HTERT RPE-1 (cell line): Measurements from ENCODE around the gene KMT2C.

ENCODE experiments used
- in situ Hi-C: fragments of 300-500 bp; cut with MboI; formaldehyde crosslinking; loops from 4 replicates; pipeline ENCODE4 v1.14.3; 2020; ENCODE audit warnings: low sequenced_read_pairs

The KMT2C gene

DNA sequence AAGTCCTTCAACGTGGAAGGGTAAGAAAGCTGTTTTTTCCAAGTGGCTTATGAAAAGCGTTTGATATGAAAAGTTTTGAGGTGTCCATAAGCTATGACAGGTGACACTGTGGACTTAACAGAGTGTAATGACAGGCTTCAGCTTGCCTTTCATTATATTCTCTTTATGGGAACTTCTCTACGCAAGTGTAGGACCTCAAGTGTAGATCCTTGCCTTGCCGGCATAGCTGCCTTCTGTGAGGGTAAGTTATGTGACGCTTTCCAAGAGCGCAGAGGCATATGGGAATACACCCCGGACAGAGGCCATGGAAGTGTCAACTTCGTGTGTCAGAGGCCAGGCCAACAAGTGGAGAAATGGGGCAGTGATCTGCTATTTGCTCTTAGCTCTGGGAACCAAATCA, 318.4 kb downstream of the KMT2C start:
- in situ Hi-C loops: no loop called here

DNA sequence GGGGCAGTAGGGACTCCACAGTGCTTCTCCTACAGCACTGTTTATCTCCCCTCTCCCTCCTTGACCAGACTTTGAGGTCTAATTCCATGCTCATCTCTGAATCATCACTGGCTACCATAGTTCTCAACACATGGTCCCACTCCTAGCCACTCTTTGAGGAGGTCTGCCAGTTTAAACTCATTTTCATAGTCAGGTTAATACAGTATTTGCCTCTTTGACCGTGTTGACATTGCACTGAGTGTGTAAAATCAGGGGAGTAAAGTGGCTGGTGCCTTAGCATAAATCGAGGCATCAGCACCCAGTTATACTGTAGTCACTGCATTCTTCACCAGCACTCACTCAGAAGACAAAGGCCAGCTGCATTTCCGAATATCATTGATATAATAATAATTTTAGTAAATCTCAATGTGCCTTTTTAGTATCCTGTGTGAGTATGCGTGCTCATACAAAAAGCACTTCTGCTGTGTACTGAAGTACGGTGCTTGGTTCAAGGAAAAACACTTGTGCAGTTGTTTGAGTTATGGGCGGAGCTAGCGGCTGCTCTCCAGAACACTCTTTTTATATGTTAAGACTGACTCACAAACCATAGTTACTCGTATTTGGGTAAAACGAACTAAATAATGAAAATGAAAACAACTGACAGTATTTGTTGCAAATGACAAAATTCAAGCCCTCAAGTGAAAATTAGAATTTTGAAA, 320.6 kb downstream of the KMT2C start:
- in situ Hi-C loops: no loop called here

DNA sequence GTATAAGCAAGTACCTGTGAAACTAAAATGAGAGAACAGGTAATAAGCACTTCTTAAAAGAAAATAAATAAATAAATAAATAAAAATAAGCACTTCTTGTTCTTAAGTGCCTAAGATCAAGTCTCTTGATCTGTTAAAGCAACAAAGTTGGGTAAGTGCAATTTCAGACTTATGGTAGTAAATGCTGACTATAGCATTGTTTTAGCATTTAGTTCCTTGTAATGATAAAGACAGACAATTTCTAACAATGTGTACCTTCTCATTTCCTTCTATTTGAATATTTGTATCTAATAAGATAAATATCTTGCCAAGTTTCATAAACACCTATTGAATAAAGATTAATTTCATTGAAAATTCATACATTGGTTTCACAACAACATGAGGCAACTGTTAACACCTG, 323.0 kb downstream of the KMT2C start:
- in situ Hi-C loops: no loop called here

DNA sequence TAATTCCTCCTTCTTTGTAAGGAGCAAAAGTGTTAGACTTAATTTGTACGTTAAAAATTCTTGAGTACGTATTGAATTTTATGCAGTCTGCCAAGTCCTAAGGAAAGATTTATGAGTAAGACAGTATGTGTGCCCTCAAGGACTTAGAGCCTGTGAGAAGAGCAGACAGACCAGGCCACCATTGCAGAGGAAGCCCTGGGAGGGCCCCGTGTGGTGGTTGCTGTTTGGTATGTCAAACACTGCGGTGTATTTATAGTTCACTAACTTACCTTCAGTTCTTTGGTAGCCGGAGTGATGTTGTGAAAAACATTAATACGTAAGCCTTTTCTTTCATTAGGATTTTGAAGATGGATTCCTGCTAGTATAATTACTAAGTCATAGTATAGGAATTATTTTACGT, 327.4 kb downstream of the KMT2C start:
- in situ Hi-C loops: no loop called here

DNA sequence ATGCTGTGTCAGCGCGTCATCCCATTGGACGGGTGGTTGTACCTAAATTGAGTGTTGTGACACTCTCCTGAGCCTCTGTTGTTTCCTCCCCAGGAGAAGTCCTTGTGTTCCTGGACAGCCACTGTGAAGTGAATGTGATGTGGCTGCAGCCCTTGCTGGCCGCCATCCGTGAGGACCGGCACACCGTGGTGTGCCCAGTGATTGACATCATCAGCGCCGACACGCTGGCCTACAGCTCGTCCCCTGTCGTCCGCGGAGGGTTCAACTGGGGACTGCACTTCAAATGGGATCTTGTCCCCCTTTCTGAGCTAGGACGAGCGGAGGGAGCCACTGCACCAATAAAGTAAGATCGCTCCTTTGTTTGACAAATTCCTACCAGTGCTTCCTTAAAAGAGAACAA, 327.9 kb downstream of the KMT2C start:
- in situ Hi-C loops: no loop called here

DNA sequence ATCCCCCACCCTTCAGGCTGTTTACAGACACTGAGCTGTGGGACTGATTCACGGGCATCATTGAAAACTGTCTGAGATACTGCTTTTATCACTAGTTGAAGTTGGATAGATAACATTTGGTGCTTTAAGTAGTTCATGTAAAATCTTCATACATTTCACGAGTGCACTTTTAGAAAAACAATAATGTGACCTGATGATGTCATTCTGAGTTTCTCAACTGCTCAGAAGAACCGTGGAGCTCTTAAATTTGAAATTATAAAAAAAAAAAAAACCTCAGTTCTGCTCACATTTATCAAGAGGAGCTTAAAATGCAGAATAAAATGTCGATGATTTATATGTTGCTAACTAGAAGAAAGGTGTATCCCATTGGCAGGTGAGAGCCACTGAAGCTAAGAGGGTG, 328.8 kb downstream of the KMT2C start:
- in situ Hi-C loops: no loop called here

DNA sequence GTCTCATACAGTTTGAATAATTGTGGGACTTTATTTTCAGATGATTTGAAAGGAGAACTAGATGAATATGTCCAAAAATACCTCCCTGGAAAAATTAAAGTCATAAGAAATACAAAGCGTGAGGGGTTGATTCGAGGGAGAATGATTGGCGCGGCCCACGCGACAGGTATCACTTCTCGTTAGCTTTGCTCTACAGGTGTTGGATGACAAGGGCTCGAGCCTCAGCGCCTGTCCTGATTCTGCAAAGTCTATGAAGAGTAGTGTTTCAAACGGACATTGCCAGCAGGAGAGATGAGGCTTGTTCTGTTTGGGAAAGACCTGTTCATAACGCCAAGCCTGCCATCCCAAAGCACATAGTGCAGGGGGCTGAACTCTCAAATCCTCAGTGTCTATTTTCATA, 330.6 kb downstream of the KMT2C start:
- in situ Hi-C loops: no loop called here

DNA sequence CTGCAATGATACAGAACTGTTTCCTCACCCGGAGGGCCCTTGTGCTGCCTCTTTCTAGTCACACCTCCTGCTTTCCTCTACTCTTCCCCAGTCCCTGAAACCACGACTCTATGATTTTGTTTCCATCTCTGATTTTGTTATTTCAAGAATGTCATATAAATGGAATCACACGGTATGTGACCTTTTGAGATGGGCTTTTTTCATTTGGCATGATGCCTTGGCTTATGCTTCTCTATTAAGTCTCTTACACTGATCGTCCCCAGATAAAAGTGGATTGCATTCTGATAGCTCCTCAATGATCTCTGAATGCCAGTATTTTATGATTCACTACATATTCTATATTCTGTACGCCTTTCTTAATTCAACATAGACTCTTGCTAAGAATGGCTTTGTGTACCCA, 332.1 kb downstream of the KMT2C start:
- in situ Hi-C loops: no loop called here

DNA sequence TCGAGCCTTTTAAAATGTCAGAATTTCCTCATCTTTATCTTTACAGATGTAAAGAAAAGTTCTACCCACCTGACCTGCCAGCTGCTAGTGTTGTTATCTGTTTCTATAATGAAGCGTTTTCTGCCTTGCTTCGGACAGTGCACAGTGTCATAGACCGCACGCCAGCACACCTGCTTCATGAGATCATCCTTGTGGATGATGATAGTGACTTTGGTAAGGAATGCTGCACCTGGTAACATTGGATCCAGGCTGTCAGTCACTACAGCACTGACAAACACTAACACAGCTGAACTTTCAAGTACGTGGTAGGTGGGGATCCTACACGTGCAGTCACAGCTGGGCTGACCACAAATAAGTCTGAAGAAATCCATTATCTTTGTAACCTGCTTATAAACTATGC, 332.7 kb downstream of the KMT2C start:
- in situ Hi-C loops: no loop called here

DNA sequence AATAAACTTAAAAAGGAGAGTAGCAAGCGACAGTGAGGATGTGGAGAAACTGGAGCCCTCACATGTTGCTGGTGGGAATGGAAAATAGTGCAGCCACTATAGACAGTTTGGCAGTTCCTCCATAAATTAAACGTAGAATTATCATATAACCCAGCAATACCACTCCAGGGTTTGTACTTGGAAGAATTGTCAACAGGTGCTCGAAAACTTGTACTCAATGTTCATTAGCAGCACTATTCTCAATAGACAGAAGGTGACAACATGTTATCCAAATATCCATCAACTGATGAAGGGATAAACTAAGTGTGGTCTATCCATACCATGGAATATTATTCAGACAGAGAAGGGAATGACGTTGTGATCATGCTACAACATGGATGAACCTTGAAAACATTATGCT, 338.5 kb downstream of the KMT2C start:
- in situ Hi-C loops: no loop called here

DNA sequence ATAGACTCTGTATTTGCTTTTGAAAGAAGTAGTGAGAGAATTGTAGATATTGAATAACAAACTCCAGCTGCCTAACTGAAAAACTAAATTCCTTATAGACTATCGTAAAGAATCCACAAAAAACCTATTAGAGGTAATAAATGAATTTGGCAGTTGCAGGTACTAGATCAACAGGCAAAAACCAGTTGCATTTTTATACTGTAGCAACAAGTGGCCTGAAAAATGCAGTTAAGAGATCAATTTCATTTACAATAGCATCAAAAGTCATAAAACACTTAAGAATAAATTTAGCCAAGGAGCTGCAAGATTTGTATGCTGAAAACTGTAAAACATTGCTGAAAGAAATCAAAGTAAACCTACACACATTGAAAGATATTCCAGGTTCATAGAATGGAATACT, 340.0 kb downstream of the KMT2C start:
- in situ Hi-C loops: no loop called here

DNA sequence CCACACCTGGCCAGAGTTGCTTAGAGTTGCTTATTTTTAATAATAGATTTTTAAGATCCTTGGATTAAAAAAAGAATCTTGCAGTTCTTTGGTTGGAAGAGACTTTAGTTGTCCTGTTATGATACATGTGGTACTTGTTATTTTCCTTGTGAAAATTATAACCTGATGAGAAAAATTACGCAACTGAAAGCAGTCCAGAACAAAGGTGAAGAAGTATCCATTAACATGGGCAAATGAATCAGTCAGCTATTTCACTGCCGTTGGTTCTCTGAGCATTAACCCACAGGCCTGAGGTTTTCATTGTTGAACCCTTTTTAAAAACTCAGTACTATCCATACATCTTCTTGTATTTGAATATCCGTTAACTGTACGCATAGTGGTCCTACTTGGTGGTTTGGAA, 342.1 kb downstream of the KMT2C start:
- in situ Hi-C loops: no loop called here

DNA sequence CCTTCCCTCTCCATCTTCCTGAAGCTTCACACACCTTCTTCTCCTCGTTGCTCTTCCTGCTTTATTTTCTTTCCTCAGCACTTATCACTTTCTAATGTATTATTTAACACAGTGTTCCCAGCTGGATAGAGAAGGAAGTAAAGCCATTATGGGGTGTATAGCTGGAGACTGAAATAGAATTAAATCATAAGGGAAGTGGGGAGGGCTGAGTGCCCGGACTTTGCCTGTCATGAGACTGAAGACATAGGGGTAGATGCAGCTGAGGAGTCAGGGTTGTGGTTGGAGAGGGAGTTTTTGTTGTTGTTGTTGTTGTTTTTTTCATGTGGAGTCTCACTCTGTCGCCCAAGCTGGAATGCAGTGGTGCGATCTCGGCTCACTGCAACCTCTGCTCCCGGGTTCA, 345.1 kb downstream of the KMT2C start:
- in situ Hi-C loops: no loop called here

DNA sequence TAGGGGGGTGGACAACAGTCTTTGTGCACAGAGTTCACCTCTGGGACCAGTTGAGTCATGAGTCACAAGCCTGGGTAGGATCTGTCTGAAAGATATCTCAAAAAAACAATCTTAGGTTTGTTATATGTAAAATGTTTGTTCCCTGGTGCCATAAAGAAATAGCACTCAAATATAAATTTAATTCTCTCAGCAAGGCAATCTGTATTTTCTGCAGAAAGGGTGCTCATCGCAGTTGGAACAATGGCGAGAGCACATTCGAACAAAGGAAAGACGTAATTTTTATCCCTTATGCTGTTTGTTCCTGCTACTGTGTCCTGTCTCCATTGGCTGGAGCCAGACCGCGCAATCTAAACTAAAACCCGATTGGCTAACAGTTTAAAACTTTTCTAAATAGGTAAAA, 346.6 kb downstream of the KMT2C start:
- in situ Hi-C loops: no loop called here

DNA sequence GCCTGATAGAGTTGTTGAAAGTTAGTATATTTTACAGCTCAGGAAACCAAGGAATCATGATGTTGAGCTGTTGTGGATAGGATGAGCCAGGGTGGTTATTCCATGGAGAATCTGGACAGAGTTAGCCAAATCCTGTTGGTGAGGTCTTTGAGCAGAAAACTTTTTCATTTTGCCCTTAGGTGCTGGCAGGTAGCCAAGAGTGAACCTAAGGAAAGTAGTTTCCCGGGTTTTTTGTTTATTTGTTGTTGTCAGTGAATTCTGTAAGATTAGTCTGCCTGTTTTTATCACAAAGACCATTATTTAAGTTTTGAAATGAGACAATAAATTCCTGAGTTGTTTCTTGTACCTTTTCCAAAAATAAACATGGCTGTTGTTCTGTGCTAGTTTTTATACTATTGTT, 349.3 kb downstream of the KMT2C start:
- in situ Hi-C loops: no loop called here

DNA sequence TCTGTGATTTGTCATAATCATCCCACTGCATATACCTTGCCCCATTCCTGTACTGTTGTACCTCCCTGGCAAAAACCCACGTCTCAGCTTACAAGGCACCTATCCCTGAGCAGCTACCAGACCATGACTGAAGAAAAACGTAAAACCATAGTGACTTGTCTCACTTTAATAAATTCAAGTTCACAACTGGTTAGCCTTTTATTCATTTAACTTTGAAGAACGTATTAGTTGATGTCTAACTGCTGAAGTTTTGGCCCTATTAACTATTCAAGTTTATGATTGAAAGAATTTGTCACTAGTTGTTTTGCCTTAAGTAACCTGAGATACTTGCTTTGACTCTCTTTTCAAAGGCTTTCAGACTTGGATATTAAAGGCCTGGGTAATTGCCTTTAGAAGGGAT, 350.7 kb downstream of the KMT2C start:
- in situ Hi-C loops: no loop called here
